H1 (cell line): ENCODE data around the gene ACYP2. TPM values are rescaled to one million over a fixed set of nuclear protein-coding genes. Genes with fewer than 3 reads are reported as not detected.
A peak's percentile ranks its signal among the peaks of the same experiment; 100 is the strongest.
"Not testable (repeated sequence)": the region's sequence is repeated elsewhere in the genome, so short reads cannot be mapped to it uniquely, and the experiment has no call there.

Experiments used
- CTCF ChIA-PET: fragments of 300-600 bp; sonication (Branson Sonifier 250); formaldehyde crosslinking; loops from one replicate; lab custom pipeline; 2021; ENCODE audit not compliant: partially characterized antibody; lab: Charles Lee
- POLR2A ChIA-PET: fragments of 300-600 bp; sonication (Branson Sonifier 250); formaldehyde crosslinking; loops from one replicate; lab custom pipeline; 2021; ENCODE audit warnings: inconsistent platforms; ENCODE audit not compliant: partially characterized antibody; lab: Charles Lee
- DNase-seq, 2 experiments: peaks; one replicate each; pipeline versions ENCODE4 v3.0.0 to v3.0.0-alpha.2; 2010 to 2022; ENCODE audit warnings: low spot score in 2 of 2, low read depth in 1 of 2, mixed read lengths in 1 of 2
- FAIRE-seq: peaks from 2 replicates; lab custom pipeline; 2011; peaks lifted over from hg19 to GRCh38; lab: Jason Lieb, UNC
- H2AFZ ChIP-seq: 2 replicates; pipeline ENCODE4 v1.8.1; 2012; ENCODE audit warnings: low read length, inconsistent platforms
- H2AK5ac ChIP-seq: 2 replicates; pipeline ENCODE4 v1.6.1; 2013; ENCODE audit warnings: low read depth, low read length
- H2BK120ac ChIP-seq: replicated peaks from 2 replicates; pipeline ENCODE3; 2013; ENCODE audit warnings: low read depth, low read length, inconsistent platforms
- H2BK12ac ChIP-seq: 2 replicates; pipeline ENCODE4 v1.6.1; 2013; ENCODE audit warnings: low read depth, low read length
- H2BK15ac ChIP-seq: 2 replicates; pipeline ENCODE4 v1.6.1; 2013; ENCODE audit warnings: low read length
- H2BK20ac ChIP-seq: 2 replicates; pipeline ENCODE4 v1.6.1; 2013; ENCODE audit warnings: low read length
- H2BK5ac ChIP-seq: 2 replicates; pipeline ENCODE4 v1.6.1; 2013; ENCODE audit warnings: low read depth, low read length
- H3K14ac ChIP-seq: 2 replicates; pipeline ENCODE4 v1.6.1; 2013; ENCODE audit warnings: inconsistent platforms; ENCODE audit not compliant: insufficient read length
- H3K18ac ChIP-seq: 2 replicates; pipeline ENCODE4 v1.6.1; 2013; ENCODE audit warnings: low read length; ENCODE audit errors: extremely low read depth
- H3K23ac ChIP-seq: 2 replicates; pipeline ENCODE4 v1.6.1; 2013; ENCODE audit warnings: inconsistent platforms; ENCODE audit not compliant: insufficient read length
- H3K23me2 ChIP-seq: 2 replicates; pipeline ENCODE4 v1.6.1; 2013; ENCODE audit warnings: low read depth, low read length
- H3K27ac ChIP-seq: 2 replicates; pipeline ENCODE4 v1.6.1; 2011; ENCODE audit warnings: low read depth, low read length, inconsistent platforms
- H3K27me3 ChIP-seq, 4 experiments: replicated peaks in 1 of 4; 1 replicate in 1 of 4; 2 replicates in 3 of 4; pipeline versions ENCODE4 v1.6.1 to v1.8.1; 2011 to 2013; ENCODE audit warnings: low read length in 3 of 4, mild to moderate bottlenecking in 3 of 4, inconsistent platforms in 2 of 4, mixed read lengths in 2 of 4, moderate library complexity in 1 of 4; ENCODE audit not compliant: control insufficient read depth in 3 of 4, insufficient read depth in 3 of 4; ENCODE audit errors: extremely low read depth in 1 of 4
- H3K36me3 ChIP-seq, 4 experiments: 2 replicates each; pipeline versions ENCODE4 v1.6.1 to v1.8.1; 2011 to 2013; ENCODE audit warnings: mild to moderate bottlenecking in 4 of 4, low read length in 3 of 4, moderate library complexity in 2 of 4, control low read depth in 1 of 4, inconsistent platforms in 1 of 4; ENCODE audit not compliant: insufficient read depth in 4 of 4, control insufficient read depth in 2 of 4
- H3K4ac ChIP-seq: replicated peaks from 2 replicates; pipeline ENCODE3; 2013; ENCODE audit warnings: low read length, low read depth, mixed read lengths, inconsistent platforms; ENCODE audit not compliant: insufficient read length
- H3K4me1 ChIP-seq, 4 experiments: replicated peaks in 1 of 4; 1 replicate in 1 of 4; 2 replicates in 3 of 4; pipeline versions ENCODE4 v1.6.1 to v1.8.1; 2011 to 2013; ENCODE audit warnings: low read length in 3 of 4, inconsistent platforms in 2 of 4, mixed read lengths in 1 of 4; ENCODE audit not compliant: insufficient read depth in 4 of 4, control insufficient read depth in 3 of 4
- H3K4me2 ChIP-seq, 2 experiments: 2 replicates each; pipeline versions ENCODE4 v1.6.1 to v1.8.1; 2011 to 2013; ENCODE audit warnings: low read depth in 2 of 2, low read length in 2 of 2, control low read depth in 1 of 2, inconsistent platforms in 1 of 2, mild to moderate bottlenecking in 1 of 2; ENCODE audit not compliant: insufficient read depth in 1 of 2
- H3K4me3 ChIP-seq, 4 experiments: fragments of 200-600, 300-600 bp in 1 of 4; sonication (generic), shearing (Covaris generic), sonication (Bioruptor Twin) in 1 of 4; 2 replicates each; pipeline versions ENCODE4 v1.5.1 to v1.8.1; 2011 to 2016; ENCODE audit warnings: low read length in 4 of 4, low read depth in 3 of 4, control low read depth in 2 of 4, inconsistent platforms in 2 of 4, mild to moderate bottlenecking in 2 of 4, mixed read lengths in 1 of 4, moderate library complexity in 1 of 4; ENCODE audit not compliant: insufficient read depth in 2 of 4; ENCODE audit errors: extremely low read depth in 1 of 4
- H3K56ac ChIP-seq: replicated peaks from 2 replicates; pipeline ENCODE3; 2013; ENCODE audit warnings: low read depth, mild to moderate bottlenecking, mixed read lengths, low read length, inconsistent platforms; ENCODE audit not compliant: insufficient read length
- H3K79me1 ChIP-seq: 2 replicates; pipeline ENCODE4 v1.6.1; 2013; ENCODE audit warnings: low read depth, low read length, control low read depth
- H3K79me2 ChIP-seq, 2 experiments: 2 replicates each; pipeline versions ENCODE4 v1.6.1 to v1.8.1; 2012 to 2013; ENCODE audit warnings: low read length in 2 of 2, mild to moderate bottlenecking in 2 of 2, inconsistent platforms in 1 of 2; ENCODE audit not compliant: insufficient read depth in 2 of 2, control insufficient read depth in 1 of 2
- H3K9ac ChIP-seq, 4 experiments: replicated peaks in 1 of 4; 1 replicate in 1 of 4; 2 replicates in 3 of 4; pipeline versions ENCODE4 v1.6.1 to v1.8.1; 2011 to 2013; ENCODE audit warnings: low read depth in 3 of 4, low read length in 3 of 4, control low read depth in 2 of 4, mild to moderate bottlenecking in 2 of 4, moderate library complexity in 2 of 4, inconsistent platforms in 1 of 4; ENCODE audit errors: extremely low read depth in 1 of 4
- H3K9me3 ChIP-seq, 2 experiments: 2 replicates each; pipeline versions ENCODE4 v1.6.1 to v1.8.1; 2012 to 2013; ENCODE audit warnings: mild to moderate bottlenecking in 2 of 2, moderate library complexity in 2 of 2, control low read depth in 1 of 2, inconsistent platforms in 1 of 2, low read depth in 1 of 2, low read length in 1 of 2, mixed read lengths in 1 of 2; ENCODE audit not compliant: insufficient read depth in 2 of 2
- H4K20me1 ChIP-seq, 2 experiments: replicated peaks in 1 of 2; 2 replicates each; pipeline versions ENCODE3 to v1.8.1; 2011 to 2013; ENCODE audit warnings: inconsistent platforms in 2 of 2, low read length in 2 of 2, mild to moderate bottlenecking in 1 of 2; ENCODE audit not compliant: insufficient read depth in 2 of 2, control insufficient read depth in 1 of 2
- H4K5ac ChIP-seq: 2 replicates; pipeline ENCODE4 v1.6.1; 2013; ENCODE audit warnings: low read length, low read depth, mixed read lengths, inconsistent platforms; ENCODE audit not compliant: insufficient read length
- H4K8ac ChIP-seq: 2 replicates; pipeline ENCODE4 v1.8.0; 2013; ENCODE audit warnings: mild to moderate bottlenecking, moderate library complexity, low read length, inconsistent platforms; ENCODE audit not compliant: insufficient read depth; ENCODE audit errors: extremely low read depth
- H4K91ac ChIP-seq: replicated peaks from 2 replicates; pipeline ENCODE3; 2013; ENCODE audit warnings: low read length, mixed read lengths, inconsistent platforms; ENCODE audit not compliant: insufficient read length
- WGBS, 2 experiments: shearing (Covaris generic) in 1 of 2; methylation state at CpG; one replicate each; pipeline versions ENCODE4 v1.1.6 to v1.1.7; 2013 to 2015; ENCODE audit warnings: low lambda C conversion rate in 2 of 2, mixed read lengths in 2 of 2, inconsistent platforms in 1 of 2, low coverage in 1 of 2, missing lambda C conversion rate in 1 of 2; ENCODE audit not compliant: insufficient replicate concordance in 2 of 2, insufficient coverage in 1 of 2, insufficient read length in 1 of 2; ENCODE audit errors: extremely low coverage in 1 of 2, missing lambda C conversion rate in 1 of 2; 5-methylcytosine and 5-hydroxymethylcytosine counted together
- polyA plus RNA-seq, 7 experiments: library from polyadenylated mRNA; depleted of rRNA in 3 of 7; stranded (reverse) in 5 of 7; unstranded in 2 of 7; fragments of >200 nt in 5 of 7; fragments of 200-250 nt in 2 of 7; gene quantifications; 1 replicate in 5 of 7; 2 replicates in 1 of 7; 4 replicates in 1 of 7; pipeline versions ENCODE4 v1.2.1 to v1.2.3, GENCODE V29; 2011 to 2013; ENCODE audit warnings: missing spikeins in 2 of 7, mixed read lengths in 2 of 7
- total RNA-seq: library from RNA; stranded (reverse); fragmentation: NEBNext Ultra II Directional; extraction: Animal tissue kit (Norgen Biotek cat#: 25700); gene quantifications from 2 replicates; pipeline ENCODE4 v1.2.1, GENCODE V29; 2021

Gene ACYP2
- total and polyA plus RNA-seq, 2 of the 8 experiments (the other 6 are each of a cell fraction or from before 2014, with no cell fraction given): 3.4 to 4.4 TPM

GRCh38 chr2:54116598-54116997 is 1.2 kb downstream of the ACYP2 start:
- CTCF ChIA-PET: interaction anchor here (0.6 to 1.9 kb wide), 4 partner anchors 9 to 523 kb away, joined by 3 to 4 read pairs (median 4); no protein-coding TSS in a partner anchor

More at GRCh38 chr2:54116598-54116997, 1.2 kb downstream of the ACYP2 start:
- not testable (repeated sequence) for H2BK20ac ChIP-seq, H2AFZ ChIP-seq, H2BK15ac ChIP-seq, FAIRE-seq, H2AK5ac ChIP-seq, H3K23me2 ChIP-seq, H3K23ac ChIP-seq, H4K20me1 ChIP-seq, H3K36me3 ChIP-seq, H3K27ac ChIP-seq, H3K9me3 ChIP-seq, H3K4ac ChIP-seq, H2BK5ac ChIP-seq, H3K79me1 ChIP-seq, H2BK12ac ChIP-seq, H3K18ac ChIP-seq, H3K4me1 ChIP-seq, H4K8ac ChIP-seq, H3K27me3 ChIP-seq, H4K91ac ChIP-seq, H3K79me2 ChIP-seq, H2BK120ac ChIP-seq, DNase-seq, H4K5ac ChIP-seq, H3K9ac ChIP-seq, H3K14ac ChIP-seq, H3K56ac ChIP-seq
- POLR2A ChIA-PET: interaction anchor here (0.8 to 1.2 kb wide), 5 partner anchors 11 to 393 kb away, joined by 3 to 4 read pairs (median 3); no protein-coding TSS in a partner anchor
- 76% methylated on average over 10 of the region's 10 CpGs; no CpG with 5 or more reads in 1 of the 2 experiments for WGBS, 2 experiments
- Histone ChIP-seq H3K4me2 (peak overlapping the region in 1 of 2 experiments; percentile 64; a peak in 2 of 4 replicates), H3K4me3 (peak overlapping the region in 1 of 4 experiments; percentile 87; a peak in 2 of 8 replicates)
